HG03469 (cell line): ENCODE measurements around the gene CFAP251.
"Not testable (repeated sequence)": the region's sequence is repeated elsewhere in the genome, so short reads cannot be mapped to it uniquely, and the experiment has no call there.

Experiments used
- ATAC-seq: cut with Tn5 transposase; IDR thresholded peaks from one replicate; pipeline ENCODE4 v1.9.1; 2021; ENCODE audit warnings: mild to moderate bottlenecking, moderate library complexity, moderate number of reproducible peaks; ENCODE audit not compliant: unreplicated experiment

The CFAP251 gene

DNA sequence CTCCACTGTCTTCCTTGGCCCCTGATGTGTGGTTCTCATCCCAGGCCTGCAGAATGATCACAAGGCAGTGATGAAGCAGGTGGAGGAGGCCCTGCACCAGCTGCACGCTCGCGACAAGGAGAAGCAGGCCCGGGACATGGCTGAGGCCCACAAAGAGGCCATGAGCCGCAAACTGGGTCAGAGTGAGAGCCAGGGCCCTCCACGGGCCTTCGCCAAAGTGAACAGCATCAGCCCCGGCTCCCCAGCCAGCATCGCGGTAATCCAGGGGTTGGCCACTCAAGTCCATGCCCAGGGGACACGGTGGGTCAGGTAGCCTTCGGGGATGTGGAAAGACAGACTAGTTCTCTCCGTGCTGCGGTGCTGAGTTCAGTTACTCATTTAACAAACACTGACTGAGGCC lies 18.8 kb upstream of the CFAP251 start:
- ATAC-seq, result no peak

DNA sequence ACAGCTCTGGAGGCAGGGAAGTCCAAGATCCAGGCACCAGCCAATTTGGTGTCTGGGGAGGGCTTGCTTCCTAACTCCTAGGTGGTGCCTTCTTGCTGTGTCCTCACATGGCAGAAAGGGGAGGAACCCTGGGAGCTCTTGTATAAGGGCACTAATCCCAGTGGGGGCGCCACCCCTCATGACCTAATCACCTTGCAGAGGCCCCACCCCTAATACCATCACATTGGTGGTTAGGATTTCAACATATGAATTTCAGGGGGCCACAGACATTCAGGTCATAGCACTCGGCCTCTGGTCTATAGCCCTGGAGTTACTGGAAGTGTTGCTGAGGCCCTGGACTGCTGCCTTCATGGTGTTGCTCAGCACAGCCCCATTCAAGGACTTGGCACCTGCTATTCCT lies 15.2 kb upstream of the CFAP251 start:
- no peak for ATAC-seq

DNA sequence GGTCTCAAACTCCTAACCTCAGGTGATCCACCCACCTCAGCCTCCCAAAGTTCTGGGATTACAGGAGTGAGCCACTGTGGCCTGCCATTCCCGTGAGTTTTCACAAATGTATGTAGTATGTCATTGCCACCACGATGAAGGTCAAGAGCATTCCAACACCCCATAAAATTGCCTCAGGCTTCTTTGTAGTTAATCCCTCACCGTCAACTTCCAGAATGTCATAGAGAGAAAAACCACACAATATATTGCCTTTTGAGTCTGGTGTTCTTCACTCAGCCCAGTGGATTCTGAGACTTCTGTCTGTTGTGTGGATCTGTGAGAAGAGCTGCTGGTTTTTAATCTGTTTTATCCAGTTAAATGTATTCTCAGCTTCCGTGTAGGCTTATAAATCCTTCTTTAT lies 12.6 kb upstream of the CFAP251 start:
- ATAC-seq, result no peak

DNA sequence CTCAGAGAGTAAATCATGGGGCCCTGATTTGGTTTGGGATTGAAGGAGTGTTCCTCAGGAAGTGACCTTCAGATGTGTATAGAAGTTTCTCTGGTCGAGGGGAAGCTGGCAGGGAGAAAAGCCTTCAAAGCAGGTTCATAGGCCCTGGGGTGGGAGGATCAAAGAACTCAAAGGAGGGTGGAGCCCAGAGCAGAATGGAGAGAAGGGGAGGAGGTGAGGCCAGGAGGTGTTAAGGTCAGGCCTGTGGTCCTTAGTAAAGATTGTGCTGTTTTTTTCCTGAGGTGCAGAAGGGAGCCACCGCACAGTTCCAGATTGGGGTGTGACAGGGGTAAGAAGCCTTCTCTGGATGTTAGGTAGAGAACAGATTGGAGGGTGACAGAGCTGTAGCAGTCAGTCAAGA lies 9.7 kb upstream of the CFAP251 start:
- ATAC-seq, result no peak

DNA sequence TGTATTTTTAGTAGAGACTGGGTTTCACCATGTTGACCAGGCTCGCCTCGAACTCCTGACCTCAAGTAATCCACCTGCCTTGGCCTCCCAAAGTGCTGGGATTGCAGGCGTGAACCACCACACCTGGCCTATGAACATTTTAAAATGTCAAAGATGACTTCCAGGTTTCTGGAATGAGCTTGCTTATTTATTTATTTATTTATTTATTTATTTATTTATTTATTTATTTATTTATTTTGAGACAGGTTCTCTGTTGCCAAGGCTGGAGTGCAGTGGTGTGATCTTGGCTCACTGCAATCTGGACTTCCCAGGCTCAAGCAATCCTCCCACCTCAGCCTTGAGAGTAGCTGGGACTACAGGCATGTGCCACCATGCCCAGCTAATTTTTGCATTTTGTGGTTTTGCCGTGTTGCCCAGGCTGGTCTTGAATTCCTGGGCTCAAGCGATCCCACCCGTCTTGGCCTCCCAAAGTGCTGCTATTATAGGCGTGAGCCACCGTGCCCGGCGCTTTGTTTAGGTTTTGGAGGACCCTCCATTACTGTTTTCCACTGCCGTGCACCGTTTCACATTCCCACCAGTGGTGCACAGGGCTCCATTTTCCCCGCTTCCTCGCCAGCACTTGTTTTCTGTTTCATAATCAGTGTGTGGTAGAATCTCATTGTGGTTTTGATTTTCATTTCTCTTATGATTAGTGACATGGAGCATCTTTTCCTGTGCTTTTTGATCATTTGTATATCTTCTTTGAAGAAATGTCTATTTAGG lies 6.4 kb upstream of the CFAP251 start:
- no peak for ATAC-seq

DNA sequence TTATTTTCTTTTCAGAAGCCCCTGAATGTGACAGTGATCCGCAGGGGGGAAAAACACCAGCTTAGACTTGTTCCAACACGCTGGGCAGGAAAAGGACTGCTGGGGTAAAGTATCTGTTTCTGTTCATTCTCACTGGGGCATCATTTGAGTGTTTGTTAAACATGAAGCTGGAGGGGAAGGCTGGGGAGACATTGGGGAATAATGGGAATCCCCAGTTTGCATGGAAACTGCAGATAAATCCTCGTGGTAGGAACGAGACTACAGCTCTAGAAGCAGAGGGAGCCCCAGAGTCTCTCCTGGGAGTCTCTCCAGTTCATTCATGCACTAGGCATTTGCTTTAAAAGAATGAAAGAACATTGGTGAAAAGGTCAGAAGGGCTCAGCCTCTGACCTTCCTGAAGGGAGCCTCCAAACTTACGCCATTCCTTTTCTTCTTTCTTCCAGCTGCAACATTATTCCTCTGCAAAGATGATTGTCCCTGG lies 2.5 kb upstream of the CFAP251 start:
- no peak for ATAC-seq

DNA sequence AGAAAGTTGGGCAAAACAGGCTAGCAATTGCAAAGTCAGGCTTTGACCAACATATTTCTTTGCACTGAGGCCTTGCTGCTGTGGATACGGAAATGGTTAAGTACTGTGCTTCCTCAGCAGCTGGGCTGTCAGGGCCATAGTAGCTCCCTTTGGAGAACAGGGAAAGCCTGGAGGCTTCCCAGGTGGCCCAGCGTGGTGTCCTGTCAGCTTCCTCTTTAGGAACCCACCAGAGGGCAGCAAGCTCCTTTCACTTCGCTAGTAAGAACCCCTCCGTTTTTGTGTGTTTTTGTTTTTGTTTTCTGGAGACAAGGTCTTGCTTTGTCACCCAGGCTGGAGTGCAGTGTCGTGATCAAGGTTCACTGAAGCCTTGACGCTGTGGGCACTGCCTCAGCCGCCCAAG lies 1.7 kb upstream of the CFAP251 start:
- ATAC-seq, result no peak

DNA sequence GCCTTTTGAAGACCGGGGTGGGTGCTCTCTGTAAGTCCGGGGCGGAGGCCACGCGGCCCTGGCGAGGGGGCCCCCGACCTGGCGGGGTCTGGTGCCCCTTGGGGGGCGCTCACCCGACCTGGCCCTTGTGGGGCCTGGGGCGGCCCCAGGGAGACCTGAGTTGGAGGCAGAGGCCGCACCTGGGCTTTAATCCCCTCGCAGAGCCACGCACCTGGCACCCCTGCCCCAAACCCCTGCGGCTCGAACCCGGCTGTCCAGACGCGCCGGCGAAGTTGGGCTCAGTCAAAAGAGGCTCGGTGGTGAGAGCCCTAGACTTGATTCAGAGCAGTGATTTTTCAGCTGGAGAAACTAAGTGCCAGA lies 267 bp downstream of the CFAP251 start:
- no peak for ATAC-seq

DNA sequence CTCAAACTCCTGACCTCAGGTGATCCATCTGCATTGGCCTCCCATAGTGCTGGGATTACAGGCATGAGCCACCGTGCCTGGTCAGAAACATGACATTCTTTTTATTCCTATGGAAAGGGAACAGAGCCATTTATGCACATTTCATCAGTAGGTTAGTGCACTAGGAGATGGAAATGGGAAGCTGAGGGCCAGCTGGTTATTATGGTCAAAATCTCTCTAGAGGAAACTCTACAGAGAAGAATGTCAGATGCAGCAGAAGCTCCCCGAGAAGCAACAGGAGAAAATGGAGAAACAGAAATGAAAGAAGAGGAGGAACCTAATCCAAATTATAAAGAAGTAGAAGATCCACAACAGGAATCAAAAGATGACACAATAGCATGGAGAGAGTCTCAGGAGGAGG lies 2.7 kb downstream of the CFAP251 start:
- ATAC-seq, result no peak

DNA sequence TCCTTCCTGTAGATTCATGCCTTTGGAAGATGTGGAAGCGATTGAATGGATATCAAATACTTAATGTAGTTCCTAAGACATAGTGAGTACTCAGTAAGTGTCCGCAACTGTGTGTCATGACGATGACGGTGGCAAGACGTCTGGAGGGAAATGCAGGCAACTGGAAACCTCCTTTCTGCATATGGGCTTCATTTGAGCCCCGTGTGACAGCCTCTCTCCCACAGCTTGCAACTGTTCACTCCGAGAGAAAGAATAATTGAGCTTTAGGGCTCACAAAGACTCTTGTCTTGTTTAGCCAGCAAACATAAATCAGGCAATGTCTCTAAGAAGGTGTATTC lies 6.9 kb downstream of the CFAP251 start:
- ATAC-seq, result no peak

DNA sequence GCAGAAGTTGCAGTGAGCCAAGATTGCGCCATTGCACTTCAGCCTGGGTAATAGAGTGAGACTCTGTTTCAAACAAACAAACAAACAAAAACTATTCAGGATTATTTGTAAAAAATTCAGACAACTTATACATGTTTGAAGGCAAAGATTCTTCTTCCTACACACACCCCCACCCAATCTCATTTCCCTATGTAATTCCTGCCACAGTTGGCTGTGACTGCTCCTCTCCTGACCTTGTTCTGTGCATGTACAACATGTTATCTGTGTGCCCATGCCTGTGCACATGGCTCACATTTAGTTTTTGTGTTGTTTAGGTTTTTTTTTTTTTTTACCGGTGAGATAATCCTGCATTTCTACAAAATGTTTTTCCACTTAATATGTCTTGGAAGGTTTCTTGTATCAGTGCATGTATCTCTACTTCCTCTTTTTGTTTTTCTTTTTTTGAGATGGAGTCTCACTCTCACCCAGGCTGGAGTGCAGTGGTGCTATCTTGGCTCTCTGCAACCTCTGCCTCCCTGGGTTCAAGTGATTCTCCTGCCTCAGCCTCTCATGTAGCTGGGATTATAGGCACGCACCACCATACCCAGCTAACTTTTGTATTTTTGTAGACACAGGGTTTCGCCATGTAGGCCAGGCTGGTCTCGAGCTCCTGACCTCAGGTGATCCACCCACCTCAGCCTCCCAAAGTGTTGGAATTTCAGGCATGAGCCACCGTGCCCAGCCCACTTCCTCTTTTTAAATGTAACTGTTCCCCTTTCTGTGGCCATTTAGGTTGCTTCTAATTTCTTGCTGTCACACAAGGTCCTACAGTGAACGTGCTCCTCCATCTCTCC lies 8.7 kb downstream of the CFAP251 start:
- no peak for ATAC-seq

DNA sequence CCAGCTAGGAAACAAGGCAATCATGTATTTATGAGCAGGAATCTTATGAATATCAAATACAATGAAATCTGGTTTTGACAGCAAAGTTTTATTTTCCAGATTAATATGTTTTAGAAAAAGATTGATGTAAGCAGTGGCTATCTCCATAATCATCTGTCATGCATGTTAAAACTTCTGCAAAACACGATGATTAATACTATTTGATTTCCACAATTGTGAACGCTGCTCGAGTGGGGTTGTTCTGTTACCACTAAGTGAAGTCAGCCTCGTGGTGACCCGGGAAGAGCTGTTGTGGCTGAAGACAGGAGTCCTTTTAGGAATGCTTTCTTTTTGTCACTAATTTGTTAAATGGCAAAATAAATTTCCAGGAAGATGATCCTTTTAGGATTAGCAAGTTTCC lies 9.4 kb downstream of the CFAP251 start:
- no peak for ATAC-seq

DNA sequence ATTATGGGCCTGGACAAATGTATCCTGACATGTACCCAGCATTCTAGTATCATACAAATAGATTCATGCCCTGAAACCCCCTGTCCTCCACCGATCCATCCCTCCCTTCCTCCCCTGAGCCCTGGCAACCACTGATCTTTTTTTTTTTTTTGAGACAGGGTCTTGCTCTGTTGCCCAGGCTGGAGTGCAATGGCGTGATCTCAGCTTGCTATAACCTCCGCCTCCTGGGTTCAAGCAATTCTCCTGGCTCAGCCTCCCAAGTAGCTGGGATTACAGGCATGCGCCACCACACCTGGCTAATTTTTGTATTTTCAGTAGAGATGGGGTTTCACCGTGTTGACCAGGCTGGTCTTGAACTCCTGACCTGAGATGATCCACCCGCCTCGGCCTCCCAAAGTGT lies 11.2 kb downstream of the CFAP251 start:
- not testable (repeated sequence) for ATAC-seq

DNA sequence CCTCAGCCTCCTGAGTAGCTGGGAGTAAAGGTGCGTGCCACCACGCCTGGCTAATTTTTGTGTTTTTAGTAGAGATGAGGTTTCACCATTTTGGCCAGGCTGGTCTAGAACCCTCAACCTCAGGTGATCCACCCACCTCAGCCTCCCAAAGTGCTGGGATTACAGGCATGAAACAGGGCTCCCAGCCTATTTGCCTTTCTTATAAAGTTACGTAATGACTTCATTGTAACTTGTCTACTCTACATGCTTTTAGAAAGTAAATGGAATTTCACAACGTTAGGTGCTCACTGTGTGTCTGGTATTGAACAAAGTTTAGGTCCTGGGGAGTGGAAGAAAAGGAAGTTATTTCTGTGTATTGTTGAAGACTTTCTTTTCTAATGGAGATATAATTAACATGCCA lies 12.5 kb downstream of the CFAP251 start:
- ATAC-seq, result no peak

DNA sequence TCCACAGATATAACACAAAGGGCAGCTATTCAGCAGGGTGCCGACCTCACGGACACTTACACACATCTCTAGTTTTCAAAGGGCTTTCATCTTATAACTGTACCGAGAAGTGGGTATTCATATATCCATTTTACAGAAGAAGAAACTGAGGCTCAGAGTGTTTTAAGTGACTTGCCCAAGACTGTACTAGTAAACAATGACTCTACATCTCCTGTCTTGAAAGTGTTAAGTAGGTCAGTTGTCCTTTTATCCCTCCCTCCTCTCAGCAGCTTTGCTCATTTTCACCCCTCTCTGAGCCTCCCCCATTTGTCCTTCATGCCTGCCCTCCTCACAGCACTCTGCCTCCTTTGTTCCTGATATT lies 13.8 kb downstream of the CFAP251 start:
- no peak for ATAC-seq

DNA sequence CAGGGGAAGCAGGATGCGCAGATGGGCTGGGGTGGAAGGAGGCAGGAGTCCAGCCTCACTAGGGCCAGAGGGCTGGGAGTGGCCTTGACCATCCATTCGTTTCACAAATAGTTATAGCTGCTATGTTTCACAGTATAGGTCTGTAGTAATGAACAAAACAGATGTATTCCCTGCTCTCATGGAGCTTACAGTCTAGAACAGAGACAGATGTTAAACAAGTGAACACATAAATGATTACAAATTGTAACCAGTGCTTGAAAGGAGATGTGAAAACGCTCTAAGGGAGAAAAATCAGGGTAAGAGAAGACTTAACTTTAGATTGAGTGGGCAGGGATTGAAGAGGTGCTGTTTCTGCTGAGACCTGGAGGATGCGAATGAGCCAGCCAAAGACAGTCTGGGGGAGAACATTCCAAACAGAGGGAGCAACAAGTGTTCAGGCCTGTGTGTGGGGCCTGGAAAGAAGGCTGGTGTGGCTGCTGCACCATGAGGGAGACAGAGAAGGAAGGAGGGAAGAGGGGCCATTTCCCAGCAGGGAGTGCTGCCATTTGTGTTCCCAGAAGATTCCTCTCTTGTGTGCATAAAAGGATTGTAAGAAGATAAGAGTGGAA lies 14.6 kb downstream of the CFAP251 start:
- no peak for ATAC-seq

DNA sequence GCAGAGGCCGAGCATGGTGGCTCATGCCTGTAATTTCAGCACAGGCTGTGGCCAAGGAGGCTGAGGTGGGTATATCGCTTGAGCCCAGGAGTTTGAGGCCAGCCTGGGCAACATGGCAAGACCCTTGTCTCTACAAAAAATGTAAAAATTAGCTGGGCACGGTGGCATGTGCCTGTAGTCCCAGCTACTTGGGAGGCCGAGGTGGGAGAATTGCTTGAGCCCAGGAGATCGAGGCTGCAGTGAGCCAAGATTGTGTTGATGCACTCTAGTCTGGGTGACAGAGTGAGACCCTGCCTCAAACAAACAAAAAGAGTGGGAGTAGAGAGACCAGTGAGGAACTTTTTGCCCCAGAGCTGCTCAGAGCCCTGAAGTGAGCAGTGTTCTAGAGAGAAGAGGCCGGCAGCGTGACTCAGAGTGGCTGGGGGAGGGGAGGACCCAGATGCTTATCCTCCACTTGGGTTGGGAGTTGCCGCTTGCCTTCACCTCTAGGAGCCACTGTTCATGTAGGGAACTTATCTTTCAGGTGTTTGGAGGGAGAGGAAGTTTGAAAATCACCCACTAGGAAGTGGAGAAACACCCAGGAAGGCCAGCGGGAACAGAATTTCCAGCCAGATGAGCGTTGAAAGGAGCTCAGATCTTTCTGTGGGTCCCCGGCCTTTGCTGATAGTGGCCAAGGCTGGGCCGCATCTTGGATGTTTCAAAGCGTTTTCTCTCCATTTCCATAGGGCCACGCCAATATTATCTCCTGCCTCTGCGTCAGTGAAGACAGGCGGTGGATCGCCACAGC lies 15.3 kb downstream of the CFAP251 start:
- ATAC-seq, result no peak

DNA sequence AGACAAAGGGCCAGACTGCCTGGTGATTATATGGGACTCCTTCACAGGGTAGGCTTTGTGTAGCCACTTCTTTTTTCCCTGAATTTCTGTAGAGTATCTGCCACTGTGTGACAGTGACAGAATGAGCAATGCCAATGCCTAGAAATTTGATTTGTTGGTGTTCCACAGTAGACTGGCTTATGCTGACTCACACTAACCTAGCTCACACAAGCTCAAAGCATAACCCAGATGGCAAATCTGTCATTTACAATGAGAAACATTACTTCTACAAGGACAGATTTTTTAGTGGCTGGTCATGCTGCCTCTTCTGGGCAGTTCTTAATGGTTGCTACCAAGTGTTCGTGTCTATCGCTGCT lies 15.9 kb downstream of the CFAP251 start:
- ATAC-seq, result no peak

DNA sequence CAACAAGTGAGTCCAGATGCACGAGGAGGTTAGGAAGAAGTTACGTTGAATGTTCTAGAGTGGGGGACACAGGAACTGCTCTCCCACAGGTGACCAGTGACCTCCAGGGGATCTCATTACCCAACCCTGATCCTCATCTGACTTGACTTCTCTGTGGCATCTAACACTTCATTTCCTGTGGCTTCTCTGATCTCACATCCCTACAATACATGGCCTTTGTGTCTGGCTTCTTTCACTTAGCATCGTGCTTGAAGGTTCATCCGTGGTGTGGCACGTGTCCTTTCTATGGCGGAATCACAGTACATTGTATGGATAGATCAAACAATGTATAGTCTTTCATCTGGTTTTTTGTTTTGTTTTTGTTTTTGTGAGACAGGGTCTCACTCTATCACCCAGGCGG lies 19.3 kb downstream of the CFAP251 start:
- ATAC-seq, result no peak

DNA sequence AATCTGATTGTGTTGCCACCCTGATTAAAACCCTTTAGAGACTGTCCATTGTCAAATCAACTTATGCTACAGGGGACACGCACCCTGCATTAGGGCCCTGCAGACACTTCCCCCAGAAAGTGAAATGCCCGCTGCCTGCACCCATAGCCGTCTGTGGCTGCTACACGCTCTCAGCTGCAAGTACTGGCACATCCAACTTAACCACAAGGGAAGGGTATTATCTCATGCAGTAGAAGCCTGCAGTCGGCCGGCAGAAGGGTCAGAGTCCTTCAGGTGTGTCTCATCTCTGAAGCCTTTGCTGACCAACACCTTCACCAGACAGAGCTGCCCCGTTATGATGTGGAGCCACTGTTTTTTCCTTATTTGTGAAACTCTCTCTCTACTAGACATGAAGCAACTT lies 20.8 kb downstream of the CFAP251 start:
- no peak for ATAC-seq

DNA sequence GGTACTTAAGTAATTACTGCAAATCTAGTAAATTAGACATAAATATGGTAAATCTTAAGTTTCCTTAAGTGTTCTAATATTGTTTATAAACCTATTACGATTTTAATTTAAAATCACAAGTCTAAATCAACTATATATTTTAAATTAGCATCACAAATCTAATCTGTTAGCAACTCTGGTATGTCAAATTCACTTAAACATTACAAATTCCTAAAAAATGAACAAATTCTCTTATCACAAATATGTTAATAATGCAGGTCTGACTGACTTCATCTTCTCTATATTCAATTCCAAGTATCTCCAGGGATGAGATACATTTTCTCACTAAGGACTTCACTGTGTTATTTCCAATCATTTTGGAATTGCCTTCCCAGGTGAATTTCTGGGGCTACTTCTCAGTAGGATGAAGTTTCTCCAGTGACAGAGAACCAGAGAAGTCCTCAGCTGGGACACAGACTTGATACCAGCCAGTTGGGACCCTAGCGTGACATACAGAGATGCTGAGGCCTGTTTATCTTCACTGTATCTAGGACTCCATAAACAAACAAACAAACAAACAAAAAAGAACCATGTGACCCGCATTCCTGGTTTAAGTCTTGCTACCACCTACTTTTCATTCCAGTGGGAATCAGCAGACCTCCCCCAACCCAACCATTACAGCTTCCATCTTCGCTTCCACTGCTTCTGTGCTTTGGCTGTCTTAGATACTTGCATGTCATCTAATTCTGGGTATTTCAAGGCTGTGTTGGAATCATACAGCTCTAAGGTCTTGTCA lies 21.8 kb downstream of the CFAP251 start:
- ATAC-seq, result no peak
